Fibroblast of peridontal ligament (primary cell): ENCODE results near the gene PCNX1.
"Not testable (repeated sequence)": the region's sequence is repeated elsewhere in the genome, so short reads cannot be mapped to it uniquely, and the experiment has no call there.

ENCODE experiments used
- DNase-seq: peaks from one replicate; pipeline ENCODE4 v3.0.0-alpha.2; 2010; ENCODE audit errors: extremely low read depth

Gene PCNX1

GRCh38 chr14:71122866-71123565 is 215.8 kb downstream of the PCNX1 start:
- no peak for DNase-seq

GRCh38 chr14:71123579-71124135 is 216.4 kb downstream of the PCNX1 start:
- DNase-seq = no peak

- DNase-seq = not testable (repeated sequence)
Measured at GRCh38 chr14:71129716-71130490, 222.6 kb downstream of the PCNX1 start.

- DNase-seq = peak; percentile 89
Measured at GRCh38 chr14:71130491-71131179, 223.4 kb downstream of the PCNX1 start.

GRCh38 chr14:71133296-71133695 is 226.0 kb downstream of the PCNX1 start:
- no peak for DNase-seq

- no peak for DNase-seq
Measured at GRCh38 chr14:71135496-71135895, 228.2 kb downstream of the PCNX1 start.

GRCh38 chr14:71135911-71136310 is 228.7 kb downstream of the PCNX1 start:
- no peak for DNase-seq

- DNase-seq = no peak
Measured at GRCh38 chr14:71136386-71137060, 229.3 kb downstream of the PCNX1 start.

GRCh38 chr14:71137536-71138447 is 230.5 kb downstream of the PCNX1 start:
- DNase-seq = no peak

GRCh38 chr14:71138448-71139293 is 231.4 kb downstream of the PCNX1 start:
- peak; percentile 60 for DNase-seq

GRCh38 chr14:71139294-71139946 is 232.2 kb downstream of the PCNX1 start:
- no peak for DNase-seq

- DNase-seq = no peak
Measured at GRCh38 chr14:71140157-71140556, 232.9 kb downstream of the PCNX1 start.

- DNase-seq = peak; percentile 30
Measured at GRCh38 chr14:71141701-71142374, 234.6 kb downstream of the PCNX1 start.

GRCh38 chr14:71142375-71143038 is 235.2 kb downstream of the PCNX1 start:
- peak; percentile 92 for DNase-seq

GRCh38 chr14:71143381-71144290 is 236.4 kb downstream of the PCNX1 start:
- DNase-seq = peak; percentile 63

GRCh38 chr14:71147335-71147734 is 240.1 kb downstream of the PCNX1 start:
- DNase-seq = not testable (repeated sequence)

- no peak for DNase-seq
Measured at GRCh38 chr14:71148627-71149026, 241.4 kb downstream of the PCNX1 start.
